HepG2 (cell line): Measurements from ENCODE around the gene LMCD1. TPM values are rescaled to one million over a fixed set of nuclear protein-coding genes. Genes with fewer than 3 reads are reported as not detected.

Experiments used
- ATAC-seq: fragments of 200-7000 bp; cut with Tn5 transposase; 3 replicates; pipeline ENCODE4 v1.9.1; 2020; ENCODE audit warnings: mild to moderate bottlenecking, moderate library complexity
- BruUV-seq: library from RNA; stranded (reverse); fragments of 400-500 nt; replicated peaks from 2 replicates; lab custom pipeline; 2021; lab: Mats Ljungman, UMichigan
- CTCF ChIA-PET: fragments of 300-600 bp; formaldehyde crosslinking; extraction: SDS; loops from one replicate; lab custom pipeline; 2021; ENCODE audit warnings: low total read pairs, inconsistent platforms, low intra/inter-chr PET ratio; lab: Yijun Ruan, JAX
- POLR2A ChIA-PET: fragments of 350-600 bp; sonication (Branson Sonifier 250); formaldehyde crosslinking; loops from one replicate; lab custom pipeline; 2020; ENCODE audit warnings: antibody characterized with exemption, inconsistent platforms; lab: Yijun Ruan, JAX
- DNase-seq: peaks from one replicate; pipeline ENCODE4 v3.0.0-alpha.2; 2015; ENCODE audit warnings: low spot score
- FAIRE-seq: peaks from 3 replicates; lab custom pipeline; 2011; peaks lifted over from hg19 to GRCh38; lab: Jason Lieb, UNC
- H2AFZ ChIP-seq: one replicate; pipeline ENCODE4 v1.6.1; 2011; ENCODE audit warnings: low read length, inconsistent platforms
- H3K27ac ChIP-seq: fragments of 300-600 bp; 3 replicates; pipeline ENCODE4 v1.8.0; 2011; ENCODE audit warnings: mixed run types, mild to moderate bottlenecking, mixed read lengths, low read length, inconsistent platforms; ENCODE audit not compliant: insufficient read depth; ENCODE audit errors: extremely low read length
- H3K27me3 ChIP-seq, 2 experiments: fragments of 200-600 bp in 1 of 2; 2 replicates in 1 of 2; 3 replicates in 1 of 2; pipeline versions ENCODE4 v1.6.0 to v1.8.0; 2011; ENCODE audit warnings: low read length in 2 of 2, mild to moderate bottlenecking in 2 of 2, moderate library complexity in 2 of 2, inconsistent platforms in 1 of 2; ENCODE audit not compliant: insufficient read depth in 2 of 2, control insufficient read depth in 1 of 2
- H3K36me3 ChIP-seq, 2 experiments: fragments of 200-600 bp in 1 of 2; replicated peaks in 1 of 2; 2 replicates in 1 of 2; 3 replicates in 1 of 2; pipeline versions ENCODE4 v1.5.1 to v1.8.0; 2011; ENCODE audit warnings: low read length in 2 of 2, inconsistent platforms in 1 of 2; ENCODE audit not compliant: insufficient read depth in 2 of 2, control insufficient read depth in 1 of 2
- H3K4me1 ChIP-seq: 2 replicates; pipeline ENCODE4 v1.5.1; 2012; ENCODE audit warnings: low read length, inconsistent platforms; ENCODE audit not compliant: insufficient read depth
- H3K4me2 ChIP-seq: 2 replicates; pipeline ENCODE4 v1.6.0; 2011; ENCODE audit warnings: low read depth, low read length, inconsistent platforms
- H3K4me3 ChIP-seq, 3 experiments: fragments of 200-600 bp in 1 of 3; sonication (generic), shearing (Covaris generic) in 1 of 3; replicated peaks in 1 of 3; 2 replicates each; pipeline ENCODE4 v1.5.1; 2011 to 2016; ENCODE audit warnings: low read length in 3 of 3, inconsistent platforms in 2 of 3, low read depth in 2 of 3, mild to moderate bottlenecking in 2 of 3, control low read depth in 1 of 3, mixed read lengths in 1 of 3; ENCODE audit not compliant: insufficient read depth in 1 of 3
- H3K79me2 ChIP-seq: one replicate; pipeline ENCODE4 v1.6.1; 2011; ENCODE audit warnings: low read length, inconsistent platforms; ENCODE audit not compliant: insufficient read depth
- H3K9ac ChIP-seq: 2 replicates; pipeline ENCODE4 v1.6.0; 2011; ENCODE audit warnings: mild to moderate bottlenecking, low read depth, low read length, inconsistent platforms; ENCODE audit not compliant: insufficient read depth
- H3K9me3 ChIP-seq: 2 replicates; pipeline ENCODE4 v1.5.1; 2012; ENCODE audit warnings: mild to moderate bottlenecking, low read length
- H4K20me1 ChIP-seq: 2 replicates; pipeline ENCODE4 v1.6.0; 2011; ENCODE audit warnings: inconsistent platforms, mild to moderate bottlenecking, low read length, moderate library complexity; ENCODE audit not compliant: insufficient read depth
- CHD2 ChIP-seq: IDR thresholded peaks from 2 replicates; pipeline ENCODE4 v1.6.1; 2011; ENCODE audit warnings: low read depth, low read length, improper control_type of control experiment
- FOXO1 ChIP-seq: sonication (generic); formaldehyde crosslinking; IDR thresholded peaks from 2 replicates; pipeline ENCODE4 v1.4.0; 2020; ENCODE audit warnings: missing genetic modification reagents
- HDAC1 ChIP-seq: sonication (generic); formaldehyde crosslinking; IDR thresholded peaks from 2 replicates; pipeline ENCODE4 v1.5.1; 2020; ENCODE audit warnings: mild to moderate bottlenecking, missing genetic modification reagents
- IRF2 ChIP-seq: IDR thresholded peaks from 2 replicates; pipeline ENCODE4 v1.6.1; 2018; ENCODE audit warnings: missing genetic modification reagents, missing compliant biosample characterization
- SP5 ChIP-seq: IDR thresholded peaks from 2 replicates; pipeline ENCODE4 v1.6.1; 2016; ENCODE audit warnings: low read depth, borderline replicate concordance
- TFDP2 ChIP-seq: sonication (generic); formaldehyde crosslinking; IDR thresholded peaks from 2 replicates; pipeline ENCODE4 v1.4.0; 2020; ENCODE audit warnings: missing genetic modification reagents
- TSC22D2 ChIP-seq: sonication (generic); formaldehyde crosslinking; IDR thresholded peaks from 2 replicates; pipeline ENCODE4 v1.5.1; 2020; ENCODE audit warnings: missing genetic modification reagents, mild to moderate bottlenecking, borderline replicate concordance
- ZBTB49 ChIP-seq: sonication (generic); formaldehyde crosslinking; IDR thresholded peaks from 2 replicates; pipeline ENCODE4 v1.4.0; 2020; ENCODE audit warnings: missing genetic modification reagents, borderline replicate concordance
- ZC3H4 ChIP-seq: sonication (generic); formaldehyde crosslinking; IDR thresholded peaks from 2 replicates; pipeline ENCODE4 v1.4.0; 2020; ENCODE audit warnings: missing genetic modification reagents, borderline replicate concordance
- ZNF138 ChIP-seq: sonication (generic); formaldehyde crosslinking; IDR thresholded peaks from 2 replicates; pipeline ENCODE4 v1.5.0; 2020; ENCODE audit warnings: mild to moderate bottlenecking, low read depth, missing genetic modification reagents
- ZNF317 ChIP-seq: sonication (generic); formaldehyde crosslinking; IDR thresholded peaks from 2 replicates; pipeline ENCODE4 v1.5.0; 2020; ENCODE audit warnings: mild to moderate bottlenecking, missing genetic modification reagents
- ZNF333 ChIP-seq: sonication (generic); formaldehyde crosslinking; IDR thresholded peaks from 2 replicates; pipeline ENCODE4 v1.4.0; 2020; ENCODE audit warnings: mild to moderate bottlenecking, missing genetic modification reagents, borderline replicate concordance
- ZNF44 ChIP-seq: sonication (generic); formaldehyde crosslinking; IDR thresholded peaks from 2 replicates; pipeline ENCODE4 v1.5.1; 2020; ENCODE audit warnings: mild to moderate bottlenecking, missing genetic modification reagents
- ZNF468 ChIP-seq: sonication (generic); formaldehyde crosslinking; IDR thresholded peaks from 2 replicates; pipeline ENCODE4 v1.8.0; 2022; ENCODE audit warnings: mild to moderate bottlenecking, moderate library complexity, missing genetic modification reagents
- ZNF552 ChIP-seq: sonication (generic); formaldehyde crosslinking; IDR thresholded peaks from 2 replicates; pipeline ENCODE4 v1.9.0; 2022; ENCODE audit warnings: missing genetic modification reagents, mild to moderate bottlenecking, borderline replicate concordance
- ZNF672 ChIP-seq: sonication (generic); formaldehyde crosslinking; IDR thresholded peaks from 2 replicates; pipeline ENCODE4 v1.8.1; 2022; ENCODE audit warnings: missing genetic modification reagents
- ZNF850 ChIP-seq: sonication (generic); formaldehyde crosslinking; conservative IDR thresholded peaks from 2 replicates; pipeline ENCODE4 v1.9.0; 2021; ENCODE audit warnings: mild to moderate bottlenecking, missing genetic modification reagents
- ZSCAN12 ChIP-seq: sonication (generic); formaldehyde crosslinking; IDR thresholded peaks from 2 replicates; pipeline ENCODE4 v1.9.0; 2021; ENCODE audit warnings: mild to moderate bottlenecking, missing genetic modification reagents
- WGBS: methylation state at CpG from one replicate; pipeline ENCODE4 v1.1.6; 2017; ENCODE audit warnings: low lambda C conversion rate; 5-methylcytosine and 5-hydroxymethylcytosine counted together
- in situ Hi-C: cut with HindIII; loops from 2 replicates; pipeline ENCODE4 v1.10.0; 2017; ENCODE audit warnings: low pct_unique_long_range_greater_than_20kb; ENCODE audit not compliant: extremely low pct_ligation_motif_present
- intact Hi-C: fragments of 100-400 bp; cut with micrococcal nuclease; formaldehyde crosslinking; loops from one replicate; pipeline ENCODE4 v1.10.0; 2022; ENCODE audit not compliant: unreplicated experiment
- polyA plus RNA-seq, 8 experiments: library from polyadenylated mRNA; depleted of rRNA in 3 of 8; stranded (reverse) in 7 of 8; unstranded in 1 of 8; fragments of >200 nt; fragmentation: Illumina TruSeq in 4 of 8; extraction: Trizol in 4 of 8; gene quantifications; 2 replicates each; pipeline versions ENCODE4 v1.2.1 to v1.2.3, GENCODE V29; 2011 to 2016; ENCODE audit warnings: low read depth in 4 of 8, missing spikeins in 1 of 8, mixed read lengths in 1 of 8; ENCODE audit not compliant: insufficient read depth in 1 of 8
- total RNA-seq, 5 experiments: library from RNA; depleted of rRNA; stranded (reverse); fragments of >200 nt; fragmentation: Illumina TruSeq; extraction: Trizol; gene quantifications; 2 replicates each; pipeline ENCODE4 v1.2.3, GENCODE V29; 2016; ENCODE audit warnings: low read depth in 1 of 5

The LMCD1 gene
- total and polyA plus RNA-seq, 2 of the 13 experiments (the other 11 are each of a cell fraction or from before 2014, with no cell fraction given): 6.2 to 7.1 TPM

- H3K27me3 ChIP-seq: no peaks in the 10 kb centered on the region; a peak in 1 of 5 replicates
- H3K9ac ChIP-seq: no peak overlapping the region
- no peaks in the 10 kb centered on the region for H4K20me1 ChIP-seq
- ChIA-PET CTCF (no interaction called here), POLR2A (no interaction called here)
- no peaks in the 10 kb centered on the region for H3K9me3 ChIP-seq
- FAIRE-seq: no peak
- no peak overlapping the region for H3K4me2 ChIP-seq
- no peak for TF ChIP-seq HDAC1
- no peak for TF ChIP-seq ZNF138 (CRISPR knock-in tag)
- no peak for TF ChIP-seq ZNF552 (CRISPR knock-in tag)
- no peak for TF ChIP-seq ZNF333 (CRISPR knock-in tag)
- TF ChIP-seq TSC22D2 (CRISPR knock-in tag): no peak
- no peak for TF ChIP-seq ZNF44
- no peak for TF ChIP-seq ZC3H4
- TF ChIP-seq ZNF672: no peak
- TF ChIP-seq ZBTB49 (CRISPR knock-in tag): no peak
- no peak for TF ChIP-seq IRF2 (CRISPR knock-in tag)
- TF ChIP-seq ZNF317 (CRISPR knock-in tag): no peak
- no peak for TF ChIP-seq ZNF468
- no peak for TF ChIP-seq ZNF850 (CRISPR knock-in tag)
- no peak for TF ChIP-seq TFDP2
- TF ChIP-seq CHD2: no peak
- TF ChIP-seq SP5 (CRISPR knock-in tag): no peak
- TF ChIP-seq ZSCAN12 (CRISPR knock-in tag): no peak
- TF ChIP-seq FOXO1: no peak
- no TSS peak for BruUV-seq
- no peak overlapping the region for H2AFZ ChIP-seq
- H3K79me2 ChIP-seq: no peaks in the 10 kb centered on the region
- H3K27ac ChIP-seq: no peak overlapping the region
- intact Hi-C loops (no loop called here), in situ Hi-C loops (no loop called here)
- H3K4me3 ChIP-seq: no peak overlapping the region
- no peaks in the 10 kb centered on the region; the same call in 1 of the 2 replicates for H3K4me1 ChIP-seq
- no peak for DNase-seq
- no peak for ATAC-seq
- H3K36me3 ChIP-seq: no peaks in the 10 kb centered on the region
- WGBS: 61% methylated on average over 2 of the region's 5 CpGs
Measured at GRCh38 chr3:8576841-8577571, 75.4 kb downstream of the LMCD1 start.
